GM21367 (cell line): ENCODE data around the gene SLC17A6.

ENCODE experiments used
- ATAC-seq: cut with Tn5 transposase; IDR thresholded peaks from one replicate; pipeline ENCODE4 v1.9.1; 2021; ENCODE audit not compliant: unreplicated experiment

SLC17A6 gene

DNA sequence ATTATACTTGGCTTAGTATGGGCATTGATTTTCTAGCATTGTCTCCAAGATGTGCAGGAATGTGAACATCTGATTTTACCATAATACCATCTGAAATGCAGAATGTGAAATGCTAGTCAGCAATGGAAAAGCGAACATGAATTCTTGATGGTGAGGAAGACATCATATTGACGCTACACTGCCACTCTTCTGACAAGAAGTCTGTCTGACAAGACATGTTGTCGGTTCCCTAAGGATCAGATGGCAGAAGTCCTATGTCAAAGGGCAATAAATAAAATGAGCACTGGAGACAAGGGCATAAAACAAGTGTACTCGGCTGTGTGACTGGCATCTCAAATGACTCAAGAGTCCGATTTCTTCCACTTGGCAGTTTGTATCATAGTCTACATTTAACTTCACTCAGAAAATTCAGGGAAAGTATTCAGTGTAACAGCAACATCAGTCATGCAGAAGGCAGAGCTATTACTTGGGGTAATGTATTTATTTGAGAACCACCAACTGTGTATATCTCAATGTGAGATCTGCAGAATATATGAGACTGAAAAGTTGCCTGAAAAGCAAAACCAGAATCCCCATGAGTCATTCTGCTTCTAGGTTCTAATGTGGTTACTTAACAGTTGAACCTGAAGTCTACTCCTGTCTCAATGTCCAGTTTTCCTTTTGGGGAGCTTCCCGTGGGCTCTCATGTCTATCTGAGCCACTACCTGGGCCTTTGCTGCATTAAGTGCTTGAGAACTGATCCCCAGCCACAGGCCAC is 51.5 kb downstream of the SLC17A6 start:
- ATAC-seq = no peak

DNA sequence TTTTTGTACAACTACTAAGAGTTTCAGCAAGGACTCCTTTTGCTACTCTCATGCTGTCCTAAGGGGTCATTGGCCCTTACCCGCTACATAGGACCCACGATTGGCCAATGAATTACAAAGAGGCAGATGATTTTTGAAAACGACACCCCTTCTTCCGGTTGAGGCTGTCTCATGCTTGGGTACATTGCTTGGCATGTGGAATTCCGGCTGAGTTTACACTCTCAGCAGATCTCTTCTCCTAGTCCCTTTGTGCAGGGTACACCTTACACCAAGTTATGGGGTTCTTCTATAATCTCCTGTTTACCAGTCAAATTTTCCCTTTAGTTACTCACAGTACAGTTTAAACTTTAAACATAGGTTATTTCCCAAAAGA is 52.1 kb downstream of the SLC17A6 start:
- no peak for ATAC-seq

DNA sequence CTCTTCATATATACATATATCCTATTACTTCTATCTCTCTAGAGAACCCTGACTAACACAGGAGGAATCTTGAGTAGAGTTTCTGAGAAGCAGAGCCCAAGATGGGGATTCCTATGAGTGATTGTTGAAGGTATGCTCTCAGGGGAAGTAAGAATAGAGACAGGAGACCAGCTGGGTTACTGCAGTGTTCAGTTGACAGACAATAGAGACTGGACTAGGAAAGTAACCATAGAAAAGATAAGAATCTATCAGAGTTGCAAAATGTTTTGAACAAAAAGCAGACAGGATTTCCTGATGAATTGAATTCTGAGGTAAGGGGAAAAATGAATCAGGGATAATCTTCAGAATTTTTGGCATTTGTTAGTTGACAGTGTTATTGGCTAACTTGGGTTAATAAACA is 54.4 kb downstream of the SLC17A6 start:
- no peak for ATAC-seq

DNA sequence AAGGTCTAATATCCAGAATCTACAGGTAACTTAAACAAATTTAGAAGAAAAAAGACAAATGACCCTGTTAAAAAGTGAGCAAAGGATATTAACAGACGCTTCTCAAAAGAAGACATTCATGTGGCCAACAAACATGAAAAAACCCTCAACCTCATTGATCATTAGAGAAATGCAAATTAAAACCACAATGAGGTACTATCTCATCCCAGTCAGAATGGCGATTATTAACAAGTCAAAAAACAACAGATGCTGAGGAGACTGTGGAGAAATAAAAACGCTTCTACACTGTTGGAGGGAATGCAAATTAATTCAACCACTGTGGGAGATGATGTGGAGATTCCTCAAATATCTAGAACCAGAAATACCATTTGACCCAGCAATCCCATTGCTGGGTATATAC is 67.2 kb downstream of the SLC17A6 start:
- no peak for ATAC-seq

DNA sequence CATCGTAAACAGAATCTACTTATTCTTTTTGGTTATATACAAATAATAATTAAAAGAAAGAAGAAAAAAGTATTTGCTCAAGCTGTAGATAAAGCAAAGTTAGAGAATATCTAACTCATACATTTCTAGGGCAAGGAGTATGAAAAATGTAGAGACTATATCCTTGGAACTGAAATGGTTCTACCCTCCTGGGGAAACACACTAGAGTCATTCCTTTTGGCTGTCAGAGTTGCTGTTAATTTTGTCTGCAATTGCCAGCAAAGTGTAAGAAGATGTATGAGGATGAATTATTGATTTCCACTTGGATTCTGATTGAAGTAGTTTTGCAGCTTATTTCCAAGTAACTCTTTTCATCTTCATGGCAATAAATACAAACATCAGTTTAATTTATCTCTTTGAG is 69.1 kb downstream of the SLC17A6 start:
- ATAC-seq = no peak

DNA sequence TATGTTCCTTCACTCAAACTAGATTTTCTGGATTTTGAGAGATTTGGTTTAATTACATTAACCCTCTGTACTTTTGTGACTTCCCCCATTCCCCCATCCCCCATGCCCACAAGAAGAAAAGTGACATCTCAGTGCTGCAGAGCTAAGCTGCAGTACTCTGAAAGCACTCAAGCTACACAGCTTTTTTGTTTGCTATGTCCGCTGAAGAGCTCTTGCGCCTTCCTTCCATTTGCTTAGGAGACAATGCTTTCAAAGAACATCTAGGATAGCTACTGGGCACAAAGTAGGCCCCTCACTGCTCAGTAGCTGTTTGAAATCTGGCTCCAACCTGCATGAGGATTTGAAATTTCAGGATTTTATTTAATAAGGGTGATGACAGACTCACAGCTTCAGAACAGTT is 69.7 kb downstream of the SLC17A6 start:
- ATAC-seq = no peak

DNA sequence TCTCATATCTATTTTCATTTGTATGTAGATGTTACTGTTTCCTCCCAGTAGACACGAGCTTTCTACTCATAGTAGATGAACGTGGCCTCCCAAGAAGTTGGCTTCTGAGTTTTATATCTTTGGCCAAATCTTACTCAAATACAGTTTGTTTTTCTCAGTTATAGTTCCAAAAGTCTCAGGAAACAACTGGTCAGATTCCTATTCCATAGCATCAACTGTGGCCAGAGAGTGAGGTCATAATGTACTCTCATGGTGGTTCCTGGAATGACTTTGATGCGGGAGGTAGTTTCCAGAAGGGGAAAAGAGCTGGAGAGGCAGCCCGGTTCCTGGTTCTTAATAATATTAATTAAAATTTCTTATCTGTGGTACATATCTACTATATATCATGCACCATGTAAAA is 77.3 kb downstream of the SLC17A6 start:
- no peak for ATAC-seq

DNA sequence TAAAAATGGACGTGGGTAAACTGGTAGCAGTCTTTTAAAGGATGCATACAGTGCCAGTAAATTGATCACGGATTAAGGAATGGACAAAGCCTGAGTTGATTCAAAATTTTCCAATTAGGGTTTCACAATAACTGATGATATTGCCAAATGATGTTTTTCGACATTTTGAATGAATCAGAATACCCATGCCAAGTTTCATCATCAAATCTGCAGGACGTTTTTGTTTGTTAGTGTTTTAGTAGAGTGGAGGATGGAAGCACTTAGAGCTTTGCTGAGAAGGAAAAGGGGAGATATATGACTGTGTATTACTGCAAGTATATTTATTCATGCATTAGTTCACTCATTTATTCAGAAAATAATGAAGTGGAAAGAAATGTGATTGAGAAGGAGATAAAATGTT is 78.3 kb downstream of the SLC17A6 start:
- no peak for ATAC-seq

DNA sequence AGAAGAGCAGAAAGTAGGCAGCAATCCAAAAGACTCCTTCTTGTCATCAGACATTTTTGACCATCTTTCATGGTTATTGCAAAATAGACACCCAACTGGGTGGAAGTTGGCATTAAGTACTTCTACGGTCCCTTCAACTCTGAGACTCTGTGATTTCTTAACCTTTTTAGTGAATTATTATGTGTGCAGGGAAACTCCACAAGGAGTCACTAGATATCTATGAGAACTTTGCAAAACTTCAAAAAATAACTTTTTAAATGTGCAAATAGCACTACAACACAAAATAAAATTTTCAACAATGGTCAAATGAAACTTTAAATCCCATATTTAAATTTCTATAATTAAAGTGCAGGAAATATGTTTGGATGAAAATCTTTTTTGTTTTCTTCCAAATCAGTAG is 88.7 kb downstream of the SLC17A6 start:
- no peak for ATAC-seq
